GM19099 (cell line): Measurements from ENCODE around the gene SULF2.
A peak's percentile ranks its signal among the peaks of the same experiment; 100 is the strongest.

Experiments
- POLR2A ChIP-seq: IDR thresholded peaks from 3 replicates; pipeline ENCODE4 v1.6.1; 2011; ENCODE audit warnings: low read depth; ENCODE audit not compliant: insufficient read length; ENCODE audit errors: extremely low read depth

The SULF2 gene

GRCh38 chr20:47672886-47673670 is 112.2 kb downstream of the SULF2 start:
- TF ChIP-seq POLR2A = no peak

- TF ChIP-seq POLR2A = no peak
Measured at GRCh38 chr20:47672166-47672565, 113.1 kb downstream of the SULF2 start.

GRCh38 chr20:47670913-47671312 is 114.4 kb downstream of the SULF2 start:
- no peak for TF ChIP-seq POLR2A

GRCh38 chr20:47669927-47670890 is 115.1 kb downstream of the SULF2 start:
- TF ChIP-seq POLR2A = no peak

- TF ChIP-seq POLR2A = no peak
Measured at GRCh38 chr20:47669489-47669888, 115.8 kb downstream of the SULF2 start.

- TF ChIP-seq POLR2A = no peak
Measured at GRCh38 chr20:47669152-47669425, 116.2 kb downstream of the SULF2 start.

- TF ChIP-seq POLR2A = no peak
Measured at GRCh38 chr20:47668313-47669151, 116.7 kb downstream of the SULF2 start.

GRCh38 chr20:47667531-47668312 is 117.6 kb downstream of the SULF2 start:
- TF ChIP-seq POLR2A = no peak

- TF ChIP-seq POLR2A = peak; percentile 24
Measured at GRCh38 chr20:47667086-47667485, 118.2 kb downstream of the SULF2 start.

- no peak for TF ChIP-seq POLR2A
Measured at GRCh38 chr20:47666304-47666703, 119.0 kb downstream of the SULF2 start.

GRCh38 chr20:47665221-47665991 is 119.9 kb downstream of the SULF2 start:
- TF ChIP-seq POLR2A = no peak

GRCh38 chr20:47664744-47665143 is 120.5 kb downstream of the SULF2 start:
- no peak for TF ChIP-seq POLR2A

GRCh38 chr20:47664068-47664437 is 121.2 kb downstream of the SULF2 start:
- TF ChIP-seq POLR2A = peak; percentile 4
